H1 (cell line): ENCODE measurements around the gene SNRNP200.
"Not testable (repeated sequence)": the region's sequence is repeated elsewhere in the genome, so short reads cannot be mapped to it uniquely, and the experiment has no call there.

Experiments used
- CREB1 ChIP-seq: IDR thresholded peaks from 2 replicates; pipeline ENCODE4 v1.6.1; 2012; ENCODE audit warnings: inconsistent platforms
- CTCF ChIP-seq, 3 experiments: IDR thresholded peaks; 1 replicate in 2 of 3; 2 replicates in 1 of 3; pipeline versions ENCODE4 v1.5.1 to v1.6.1; 2011; ENCODE audit warnings: low read length in 3 of 3, mild to moderate bottlenecking in 3 of 3, inconsistent platforms in 2 of 3, low read depth in 1 of 3, moderate library complexity in 1 of 3; ENCODE audit not compliant: insufficient read depth in 1 of 3; ENCODE audit errors: control extremely low read depth in 1 of 3
- E2F6 ChIP-seq: IDR thresholded peaks from 2 replicates; pipeline ENCODE4 v1.6.1; 2012; ENCODE audit warnings: inconsistent platforms
- MAFK ChIP-seq: IDR thresholded peaks from 2 replicates; pipeline ENCODE4 v1.6.1; 2012; ENCODE audit warnings: low read depth, mild to moderate bottlenecking, improper control_type of control experiment, low read length
- POLR2A ChIP-seq, 2 experiments: IDR thresholded peaks; 1 replicate in 1 of 2; 2 replicates in 1 of 2; pipeline ENCODE4 v1.6.1; 2011; ENCODE audit warnings: low read depth in 2 of 2, low read length in 2 of 2, mild to moderate bottlenecking in 2 of 2; ENCODE audit errors: control extremely low read depth in 1 of 2

GRCh38 chr2:96257744-96258143 is 47.6 kb downstream of the SNRNP200 start:
- not testable (repeated sequence) for TF ChIP-seq MAFK; CTCF (IDR thresholded peaks at IDR 0.05; ENCODE audit: control extremely low read depth in 1 of 3, insufficient read depth in 1 of 3, low read depth in 1 of 3, low read length in 3 of 3); E2F6; POLR2A (IDR thresholded peaks at IDR 0.05; ENCODE audit: control extremely low read depth in 1 of 2, low read depth in 2 of 2, low read length in 2 of 2); CREB1
